Suprapubic skin (tissue), 4 donors: ENCODE data around the gene ARHGAP27. TPM values are rescaled to one million over a fixed set of nuclear protein-coding genes. Genes with fewer than 3 reads are reported as not detected.

Experiments
- DNase-seq, 2 donors: peaks; one replicate each; pipeline ENCODE4 v3.0.0-alpha.2; 2019; ENCODE audit warnings: low spot score in 2 of 2
- H3K27ac ChIP-seq: fragments of 200-600 bp; sonication (generic); one replicate; pipeline ENCODE4 v1.5.1; 2019
- H3K27me3 ChIP-seq: fragments of 200-600 bp; sonication (generic); one replicate; pipeline ENCODE4 v1.5.1; 2019
- H3K36me3 ChIP-seq: fragments of 200-600 bp; sonication (generic); one replicate; pipeline ENCODE4 v1.5.1; 2019
- H3K4me1 ChIP-seq: fragments of 200-600 bp; sonication (generic); one replicate; pipeline ENCODE4 v1.5.1; 2019
- H3K4me3 ChIP-seq: fragments of 200-600 bp; sonication (generic); one replicate; pipeline ENCODE4 v1.5.1; 2019; ENCODE audit warnings: mild to moderate bottlenecking
- H3K9me3 ChIP-seq: fragments of 200-600 bp; sonication (generic); one replicate; pipeline ENCODE4 v1.5.1; 2019
- EP300 ChIP-seq: sonication (generic); formaldehyde crosslinking; IDR thresholded peaks from one replicate; pipeline ENCODE4 v1.6.1; 2017; ENCODE audit warnings: antibody characterized with exemption
- POLR2A ChIP-seq, 2 donors: fragments of 450-650 bp; IDR thresholded peaks; one replicate each; pipeline ENCODE4 v1.6.1; 2017; ENCODE audit warnings: antibody characterized with exemption in 2 of 2, mild to moderate bottlenecking in 2 of 2, moderate library complexity in 2 of 2
- POLR2AphosphoS5 ChIP-seq, 3 donors: sonication (generic); formaldehyde crosslinking; IDR thresholded peaks; one replicate each; pipeline ENCODE4 v1.6.1; 2017; ENCODE audit warnings: antibody characterized with exemption in 3 of 3
- WGBS: methylation state at CpG from one replicate; pipeline ENCODE4 v1.1.5; 2018; 5-methylcytosine and 5-hydroxymethylcytosine counted together
- total RNA-seq, 4 donors: library from RNA; depleted of rRNA; stranded (reverse); fragments of >200 nt; gene quantifications; one replicate each; pipeline ENCODE4 v1.1.0, GENCODE V29; 2016
- TF ChIP-seq, protein P1 (sequence below), 2 donors: fragments of 200-600 bp in 1 of 2; fragments of 450-650 bp in 1 of 2; sonication (generic) in 1 of 2; IDR thresholded peaks; one replicate each; pipeline ENCODE4 v1.5.1; 2016 to 2019; ENCODE audit warnings: antibody characterized with exemption in 2 of 2, mild to moderate bottlenecking in 1 of 2, moderate library complexity in 1 of 2

The ARHGAP27 gene
- total RNA-seq, 4 donors from 2014 or later: 54.4 to 93.6 (median 71.3) TPM

DNA sequence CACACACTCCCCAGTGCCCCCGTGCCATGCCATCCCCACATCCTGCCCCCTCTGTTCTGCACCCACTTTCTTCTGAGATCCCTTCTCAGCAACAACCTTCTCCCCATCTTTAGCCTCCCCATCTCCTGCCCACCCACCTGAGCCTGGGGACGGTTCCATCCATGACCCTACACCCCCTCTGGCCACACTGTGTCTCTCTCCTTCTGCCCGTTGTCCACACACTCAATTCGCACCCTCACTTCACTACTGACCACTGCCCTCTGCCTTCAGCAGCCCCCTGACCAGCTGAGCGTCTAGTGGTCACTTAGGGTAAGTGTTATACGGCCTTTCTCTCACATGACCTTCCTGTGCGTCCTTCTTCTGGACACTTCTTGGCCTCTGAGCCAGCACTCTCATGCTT, 6.1 kb downstream of the ARHGAP27 start:
- Histone ChIP-seq H3K27ac (no peak overlapping the region), H3K9me3 (no peaks in the 10 kb centered on the region), H3K4me1 (peaks cover 65% of the 10 kb centered on the region), H3K36me3 (no peaks in the 10 kb centered on the region), H3K4me3 (no peak overlapping the region), H3K27me3 (peaks cover 5% of the 10 kb centered on the region)
- 76% methylated on average over 7 of the region's 7 CpGs for WGBS
- no peak for TF ChIP-seq POLR2AphosphoS5 (IDR thresholded peaks at IDR 0.05)
- TF ChIP-seq, protein P1, sequence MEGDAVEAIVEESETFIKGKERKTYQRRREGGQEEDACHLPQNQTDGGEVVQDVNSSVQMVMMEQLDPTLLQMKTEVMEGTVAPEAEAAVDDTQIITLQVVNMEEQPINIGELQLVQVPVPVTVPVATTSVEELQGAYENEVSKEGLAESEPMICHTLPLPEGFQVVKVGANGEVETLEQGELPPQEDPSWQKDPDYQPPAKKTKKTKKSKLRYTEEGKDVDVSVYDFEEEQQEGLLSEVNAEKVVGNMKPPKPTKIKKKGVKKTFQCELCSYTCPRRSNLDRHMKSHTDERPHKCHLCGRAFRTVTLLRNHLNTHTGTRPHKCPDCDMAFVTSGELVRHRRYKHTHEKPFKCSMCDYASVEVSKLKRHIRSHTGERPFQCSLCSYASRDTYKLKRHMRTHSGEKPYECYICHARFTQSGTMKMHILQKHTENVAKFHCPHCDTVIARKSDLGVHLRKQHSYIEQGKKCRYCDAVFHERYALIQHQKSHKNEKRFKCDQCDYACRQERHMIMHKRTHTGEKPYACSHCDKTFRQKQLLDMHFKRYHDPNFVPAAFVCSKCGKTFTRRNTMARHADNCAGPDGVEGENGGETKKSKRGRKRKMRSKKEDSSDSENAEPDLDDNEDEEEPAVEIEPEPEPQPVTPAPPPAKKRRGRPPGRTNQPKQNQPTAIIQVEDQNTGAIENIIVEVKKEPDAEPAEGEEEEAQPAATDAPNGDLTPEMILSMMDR (IDR thresholded peaks at IDR 0.05): no peak
- no peak for TF ChIP-seq POLR2A (IDR thresholded peaks at IDR 0.05)
- no peak for TF ChIP-seq EP300
- no peak for DNase-seq

DNA sequence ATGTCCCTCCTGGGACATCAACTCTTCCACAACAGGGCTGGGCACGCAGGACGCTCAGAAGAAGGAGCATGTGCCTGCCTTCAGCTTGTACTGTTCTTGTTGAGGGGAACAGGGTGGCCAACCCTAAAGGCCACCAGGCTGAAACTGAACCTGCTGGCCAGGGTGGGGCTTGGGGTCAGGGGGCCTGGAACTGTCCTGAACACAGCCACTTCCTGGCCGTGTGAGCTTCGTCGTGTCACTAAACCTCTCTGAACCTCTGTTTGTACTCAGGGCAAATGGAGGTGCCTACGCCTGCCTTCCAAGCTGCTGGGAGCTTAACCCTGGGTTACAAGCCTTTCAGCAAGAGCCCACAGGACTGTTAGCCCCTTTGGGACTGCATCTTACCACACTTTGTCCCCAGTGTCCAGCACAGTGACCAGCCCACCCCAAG, 6.7 kb downstream of the ARHGAP27 start:
- WGBS: 63% methylated on average over 2 of the region's 6 CpGs
- Histone ChIP-seq H3K27me3 (peaks cover 5% of the 10 kb centered on the region), H3K9me3 (no peaks in the 10 kb centered on the region), H3K27ac (peak overlapping the region; percentile 53), H3K36me3 (peaks cover 2% of the 10 kb centered on the region), H3K4me1 (peaks cover 60% of the 10 kb centered on the region), H3K4me3 (no peak overlapping the region)
- TF ChIP-seq, protein P1 (IDR thresholded peaks at IDR 0.05): no peak
- TF ChIP-seq EP300: no peak
- no peak for TF ChIP-seq POLR2A (IDR thresholded peaks at IDR 0.05)
- no peak for TF ChIP-seq POLR2AphosphoS5 (IDR thresholded peaks at IDR 0.05)
- DNase-seq: no peak

DNA sequence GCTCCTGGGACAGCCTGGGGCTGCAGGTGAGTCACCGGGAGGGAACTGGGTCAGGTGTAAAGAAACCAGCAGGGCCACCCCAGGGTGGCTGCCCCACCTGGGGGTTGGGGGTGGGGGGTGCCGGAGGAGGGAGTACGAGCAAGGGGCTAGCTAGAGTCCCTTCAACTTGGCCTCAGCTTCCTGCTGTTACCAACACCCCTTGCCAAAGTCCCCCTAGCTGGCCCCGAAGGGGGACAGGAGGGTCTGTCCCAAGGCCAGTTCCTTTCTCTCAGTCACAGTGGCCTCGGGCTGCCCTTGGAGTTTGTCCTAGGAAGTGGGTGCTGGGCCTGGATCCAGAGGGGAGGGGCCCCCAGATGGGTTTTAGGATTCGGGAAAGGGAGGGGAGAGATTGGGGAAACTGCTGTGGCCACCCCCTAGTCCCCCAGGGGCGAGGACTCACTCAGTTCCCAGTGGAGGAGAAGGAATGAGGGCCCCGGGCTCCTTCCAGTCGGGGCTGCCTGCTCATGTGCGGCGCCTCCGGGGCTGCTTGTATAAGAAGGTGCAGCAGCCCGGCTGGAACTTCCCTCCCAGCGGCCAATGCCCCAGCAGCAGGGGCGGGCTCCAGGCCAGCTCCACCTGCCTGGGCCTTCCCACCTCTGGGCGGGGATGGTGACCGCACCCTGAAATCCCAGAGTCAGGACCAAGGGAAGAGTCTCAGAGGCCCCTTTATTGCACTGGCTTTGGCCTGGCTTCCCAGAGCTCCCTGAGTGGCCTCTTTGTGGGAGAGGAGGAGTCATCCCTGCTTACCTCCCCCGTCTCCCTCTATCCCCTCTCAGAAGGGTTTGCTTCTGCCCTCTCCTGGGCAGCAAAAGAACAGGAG, 7.3 kb downstream of the ARHGAP27 start:
- Histone ChIP-seq H3K27ac (peak overlapping the region; percentile 53), H3K36me3 (peaks cover 4% of the 10 kb centered on the region), H3K4me1 (peaks cover 53% of the 10 kb centered on the region), H3K9me3 (no peaks in the 10 kb centered on the region), H3K27me3 (peaks cover 5% of the 10 kb centered on the region), H3K4me3 (peak overlapping the region; percentile 27)
- 30% methylated on average over 6 of the region's 18 CpGs for WGBS
- no peak for TF ChIP-seq EP300
- TF ChIP-seq, protein P1 (IDR thresholded peaks at IDR 0.05): peak in 1 of 2 donors; percentile 38
- no peak for DNase-seq

DNA sequence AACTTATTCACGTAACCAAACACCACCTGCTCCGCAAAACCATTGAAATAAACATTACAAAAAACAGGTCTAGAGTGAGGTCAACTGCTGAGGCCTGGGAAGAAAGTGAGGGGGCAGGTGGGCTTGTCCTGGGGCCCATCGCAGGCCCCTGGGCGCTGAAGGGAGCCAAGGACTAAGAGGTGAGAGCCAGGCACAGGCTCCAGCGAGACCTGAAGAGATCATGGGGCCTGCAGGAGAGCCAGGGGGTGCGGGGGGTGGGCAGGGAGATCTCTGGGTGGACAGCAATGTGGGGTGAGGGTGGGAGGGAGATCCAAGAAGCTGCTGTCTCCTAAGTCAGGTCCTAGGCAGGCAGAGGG, 7.9 kb downstream of the ARHGAP27 start:
- Histone ChIP-seq H3K9me3 (no peaks in the 10 kb centered on the region), H3K27me3 (no peaks in the 10 kb centered on the region), H3K36me3 (peaks cover 4% of the 10 kb centered on the region), H3K4me1 (peaks cover 47% of the 10 kb centered on the region), H3K27ac (peak overlapping the region; percentile 53), H3K4me3 (peak overlapping the region; percentile 27)
- TF ChIP-seq EP300 (no peak), POLR2A (IDR thresholded peaks at IDR 0.05) (no peak), POLR2AphosphoS5 (IDR thresholded peaks at IDR 0.05) (no peak)
- TF ChIP-seq, protein P1 (IDR thresholded peaks at IDR 0.05): no peak
- DNase-seq: no peak
- 87% methylated on average over 5 of the region's 6 CpGs for WGBS

- H3K4me3 ChIP-seq: no peak overlapping the region
- TF ChIP-seq EP300: no peak
- TF ChIP-seq, protein P1 (IDR thresholded peaks at IDR 0.05): no peak
- no peak for TF ChIP-seq POLR2AphosphoS5 (IDR thresholded peaks at IDR 0.05)
- no peak for TF ChIP-seq POLR2A (IDR thresholded peaks at IDR 0.05)
- no peaks in the 10 kb centered on the region for H3K9me3 ChIP-seq
- no peak for DNase-seq
- no peak overlapping the region for H3K27ac ChIP-seq
- peaks cover 40% of the 10 kb centered on the region for H3K4me1 ChIP-seq
- WGBS: no CpG with 5 or more reads among the region's 1 CpG
- peaks cover 4% of the 10 kb centered on the region for H3K36me3 ChIP-seq
- H3K27me3 ChIP-seq: no peaks in the 10 kb centered on the region
These were observed 8.7 kb downstream of the ARHGAP27 start for GRCh38 chr17:45423975-45424335.
